NCI-H1417 treated with DMSO at 0.1 percent for 48 hours (cell line): ENCODE data around the gene TBC1D19.

Experiments
- DNase-seq: peaks from one replicate; lab custom pipeline; 2025; lab: John Stamatoyannopoulos, UW

TBC1D19 gene

DNA sequence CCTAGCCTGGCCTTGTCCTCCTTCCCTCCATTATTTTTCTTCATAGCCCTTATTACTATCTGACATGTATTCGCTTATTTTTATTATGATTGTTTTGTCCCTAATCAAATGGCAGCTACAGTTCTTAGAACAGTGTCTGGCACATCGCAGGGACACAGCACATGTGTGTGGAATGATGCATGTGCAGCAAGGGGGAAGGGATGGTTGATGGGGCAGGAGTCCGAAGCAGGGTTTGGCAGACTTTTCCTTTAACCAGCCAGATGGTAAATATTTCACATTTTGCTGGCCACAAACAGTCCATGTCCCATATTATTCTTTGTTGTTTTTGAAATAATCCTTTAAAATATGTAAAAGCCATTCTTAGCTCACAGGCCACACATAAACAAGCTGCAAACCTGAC is 148.5 kb downstream of the TBC1D19 start:
- no peak for DNase-seq

DNA sequence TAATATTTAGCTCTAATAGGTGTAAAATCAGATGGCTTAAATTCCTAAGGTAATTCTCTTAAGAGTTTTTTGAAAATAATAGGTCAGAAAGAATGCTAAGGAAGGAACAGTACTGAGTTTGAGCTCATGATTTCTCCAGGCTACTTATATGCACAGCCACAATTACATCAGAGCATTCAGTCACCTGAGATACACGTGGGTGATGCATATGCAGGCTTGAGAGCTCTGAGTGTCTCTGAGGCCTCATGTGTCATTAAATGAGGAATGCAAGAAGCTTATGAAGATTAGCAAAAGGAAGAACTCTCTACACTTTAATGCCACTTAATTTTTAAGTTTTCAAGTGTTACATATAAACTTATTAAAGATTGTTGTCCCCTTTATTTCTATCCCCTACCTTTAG is 152.7 kb downstream of the TBC1D19 start:
- DNase-seq = no peak

GRCh38 chr4:26737385-26737784 is 153.5 kb downstream of the TBC1D19 start:
- no peak for DNase-seq

DNA sequence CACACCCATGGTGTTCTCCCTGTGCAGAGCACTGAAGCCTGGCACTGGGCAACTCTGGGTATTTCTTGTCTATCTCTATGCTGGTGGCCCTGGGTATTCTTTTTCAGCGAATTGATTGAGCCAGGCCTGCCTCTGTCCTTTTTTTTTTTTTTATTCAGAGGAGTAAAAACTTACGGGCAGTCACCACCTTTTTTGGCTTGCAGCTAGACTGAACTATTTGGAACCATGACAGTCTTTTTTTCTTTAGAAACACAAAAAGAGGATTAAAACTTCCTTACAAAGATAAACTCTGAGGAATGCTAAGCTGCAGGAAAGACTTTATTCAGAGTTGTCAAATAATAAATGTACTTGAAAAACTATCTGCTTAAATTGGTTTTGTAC is 157.6 kb downstream of the TBC1D19 start:
- DNase-seq = no peak

DNA sequence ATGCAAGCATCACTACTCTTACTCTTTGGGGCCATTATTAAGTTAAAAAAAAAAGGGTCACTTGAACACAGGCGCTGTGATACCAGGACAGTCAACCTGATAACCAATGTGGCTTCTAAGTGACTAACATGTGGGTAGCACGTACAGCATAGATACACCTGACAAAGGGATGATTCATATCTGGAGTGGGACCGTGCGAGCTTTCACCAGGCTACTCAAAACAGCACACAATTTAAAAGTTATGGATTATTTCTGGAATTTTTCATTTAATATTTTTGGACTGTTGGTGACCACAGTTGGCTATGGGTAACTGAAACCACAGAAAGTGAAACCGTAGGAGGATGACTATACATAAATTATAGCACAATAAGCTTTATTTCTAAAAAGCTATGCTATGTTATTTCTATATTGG is 162.9 kb downstream of the TBC1D19 start:
- DNase-seq = no peak

GRCh38 chr4:26748811-26749210 is 164.9 kb downstream of the TBC1D19 start:
- no peak for DNase-seq

GRCh38 chr4:26749867-26750266 is 166.0 kb downstream of the TBC1D19 start:
- DNase-seq = no peak

- no peak for DNase-seq
Observed at GRCh38 chr4:26751004-26751403, 167.1 kb downstream of the TBC1D19 start.

DNA sequence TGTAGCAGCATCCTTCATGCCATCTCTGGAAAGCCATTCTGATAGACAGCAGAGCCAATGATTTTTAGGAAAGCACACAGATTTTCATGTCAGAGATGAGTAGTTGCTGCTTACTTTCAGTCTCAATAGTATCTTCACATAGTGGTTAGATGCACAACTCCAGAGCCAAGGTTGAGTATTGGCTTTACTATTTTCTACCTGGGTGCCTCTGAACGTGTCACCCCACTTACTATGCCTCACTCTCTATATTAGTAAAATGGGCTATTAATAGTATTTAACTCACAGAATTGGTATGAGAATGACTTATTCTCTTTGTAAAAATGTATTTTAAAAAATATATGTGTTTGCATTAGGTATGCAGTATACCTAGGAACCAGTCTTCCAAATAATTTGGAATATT is 168.0 kb downstream of the TBC1D19 start:
- no peak for DNase-seq

GRCh38 chr4:26753187-26753586 is 169.3 kb downstream of the TBC1D19 start:
- no peak for DNase-seq

DNA sequence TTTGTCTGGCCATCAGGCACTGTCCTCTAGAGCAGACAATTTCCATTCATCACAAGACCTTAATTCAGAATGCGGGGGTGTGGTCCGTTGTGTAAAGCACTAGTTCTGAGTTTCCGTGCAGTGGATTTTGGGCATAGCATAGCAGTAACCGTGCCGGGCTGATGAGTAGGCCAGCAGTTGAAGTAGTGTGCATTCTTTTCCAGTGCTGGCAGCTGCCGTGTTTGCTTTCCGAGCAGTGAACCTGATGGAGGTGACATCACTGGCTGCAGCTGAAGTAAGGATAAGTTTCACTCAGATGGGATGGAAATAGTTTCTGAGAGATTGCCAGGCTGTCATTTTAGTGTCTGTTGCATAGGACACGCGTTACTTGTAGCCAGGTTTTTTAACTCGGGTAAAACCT is 169.7 kb downstream of the TBC1D19 start:
- DNase-seq = no peak

DNA sequence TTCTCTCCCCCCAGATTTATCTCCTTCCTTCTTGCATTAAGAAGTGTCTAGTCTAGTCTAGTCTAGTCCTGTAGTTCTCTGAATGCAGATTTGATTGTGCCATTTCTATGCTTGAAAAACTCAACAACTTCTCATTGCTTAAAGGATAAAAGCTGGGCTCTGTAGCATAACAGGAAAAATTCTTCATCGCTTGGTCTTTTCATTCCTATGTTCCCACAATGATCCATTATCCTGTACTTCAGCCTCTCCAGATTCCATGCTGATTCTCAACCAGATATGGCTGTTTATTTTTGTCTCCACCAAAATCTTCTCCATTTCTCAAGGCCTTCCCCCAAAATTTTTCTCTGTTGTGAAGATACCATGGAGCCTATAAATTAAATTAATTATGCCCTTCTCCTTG is 173.9 kb downstream of the TBC1D19 start:
- DNase-seq = no peak

DNA sequence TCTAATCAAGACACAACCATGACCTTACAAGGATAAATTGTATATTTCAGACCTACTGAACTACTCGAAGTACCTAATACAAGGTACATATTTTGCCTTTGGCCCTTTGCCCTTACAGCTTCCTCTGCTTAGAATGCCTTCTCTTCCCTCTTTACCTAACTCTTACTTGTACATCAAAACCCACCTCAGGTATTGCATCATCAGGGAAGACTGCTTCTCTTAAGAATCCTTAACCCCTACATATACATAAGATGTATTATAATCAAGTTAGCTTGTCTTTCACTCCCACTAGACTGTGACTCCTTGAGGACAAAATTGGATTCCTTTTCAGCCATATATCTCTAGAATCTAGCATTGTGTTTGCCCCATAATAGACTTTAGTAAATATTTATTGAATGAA is 175.0 kb downstream of the TBC1D19 start:
- DNase-seq = no peak

DNA sequence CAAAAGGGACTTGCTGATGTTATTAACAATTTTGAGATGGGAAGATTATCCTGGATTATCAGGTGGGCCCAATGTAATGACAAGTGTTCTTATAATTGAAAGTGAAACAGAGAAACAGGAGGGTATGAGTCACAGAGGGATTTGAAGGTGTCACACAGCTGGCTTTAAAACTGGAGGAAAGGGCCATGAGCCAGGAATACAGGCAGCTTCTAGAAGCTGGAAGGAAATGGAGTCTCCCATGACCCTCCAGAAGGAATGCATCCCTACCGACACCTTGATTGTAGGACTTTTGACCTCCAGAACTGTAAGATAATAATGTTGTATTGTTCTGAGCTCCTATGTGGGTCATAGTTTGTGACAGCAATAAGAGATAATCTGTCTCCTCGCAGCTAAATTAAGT is 178.8 kb downstream of the TBC1D19 start:
- no peak for DNase-seq

- no peak for DNase-seq
Observed at GRCh38 chr4:26763063-26763462, 179.2 kb downstream of the TBC1D19 start.

DNA sequence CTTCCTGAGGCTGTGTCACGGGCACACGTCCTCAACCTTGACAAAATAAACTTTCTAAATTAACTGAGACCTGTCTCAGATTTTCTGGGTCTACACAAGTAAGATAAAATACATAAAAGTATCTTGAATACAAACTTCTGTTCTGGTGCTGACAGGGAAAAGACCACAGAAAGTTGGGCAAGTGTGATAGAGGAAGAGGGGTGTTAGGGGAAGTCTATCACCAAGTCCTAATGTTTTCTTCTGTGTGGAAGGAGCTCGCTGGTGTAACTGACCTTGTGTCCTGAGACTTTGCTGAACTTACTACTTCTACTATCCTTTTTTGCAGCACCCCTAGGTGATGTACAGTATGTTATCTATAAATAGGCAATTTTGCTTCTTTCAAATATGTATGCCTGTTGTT is 179.8 kb downstream of the TBC1D19 start:
- no peak for DNase-seq

DNA sequence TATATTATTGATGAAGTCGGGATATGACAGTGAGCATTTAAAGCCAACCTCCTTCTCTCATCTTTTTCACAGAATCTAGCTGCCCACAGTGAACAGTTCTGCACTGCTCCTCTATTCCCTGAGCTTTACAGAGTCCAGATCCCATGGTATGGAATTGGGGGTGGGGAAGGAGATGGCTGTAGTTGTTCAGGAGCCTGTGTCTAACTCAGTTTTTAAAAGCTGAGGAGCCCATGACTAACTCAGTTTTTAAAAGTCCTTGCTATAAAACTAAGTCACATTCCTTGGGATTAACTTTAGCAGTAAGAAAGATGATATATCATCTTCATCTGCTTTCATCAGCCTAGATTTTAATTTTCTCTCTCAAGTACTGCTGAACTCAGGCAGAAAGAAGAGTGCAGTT is 180.3 kb downstream of the TBC1D19 start:
- DNase-seq = no peak

GRCh38 chr4:26765515-26765914 is 181.6 kb downstream of the TBC1D19 start:
- DNase-seq = no peak

DNA sequence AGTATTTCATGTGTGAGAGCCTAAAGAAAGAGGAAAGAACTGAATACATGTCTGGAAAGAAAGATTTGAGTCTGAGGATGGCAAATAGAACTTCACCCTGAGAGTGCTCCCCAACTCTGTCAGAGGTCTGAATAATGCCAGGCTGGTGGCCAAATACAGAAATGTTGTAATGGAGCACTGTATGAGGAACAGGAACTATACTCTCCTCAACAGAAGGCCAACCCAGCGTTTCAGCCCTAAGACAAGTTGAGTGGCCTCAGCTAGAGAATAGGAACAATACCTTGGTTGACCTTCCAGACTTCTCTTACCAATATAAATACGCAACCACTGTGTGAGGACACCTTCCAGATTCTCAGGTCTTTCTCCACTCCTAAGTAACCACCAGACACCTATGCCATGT is 182.3 kb downstream of the TBC1D19 start:
- no peak for DNase-seq

- no peak for DNase-seq
Observed at GRCh38 chr4:26772096-26772873, 188.4 kb downstream of the TBC1D19 start.

- DNase-seq = no peak
Observed at GRCh38 chr4:26779224-26779623, 195.3 kb downstream of the TBC1D19 start.

- no peak for DNase-seq
Observed at GRCh38 chr4:26779674-26780073, 195.8 kb downstream of the TBC1D19 start.

- no peak for DNase-seq
Observed at GRCh38 chr4:26780539-26780938, 196.7 kb downstream of the TBC1D19 start.

DNA sequence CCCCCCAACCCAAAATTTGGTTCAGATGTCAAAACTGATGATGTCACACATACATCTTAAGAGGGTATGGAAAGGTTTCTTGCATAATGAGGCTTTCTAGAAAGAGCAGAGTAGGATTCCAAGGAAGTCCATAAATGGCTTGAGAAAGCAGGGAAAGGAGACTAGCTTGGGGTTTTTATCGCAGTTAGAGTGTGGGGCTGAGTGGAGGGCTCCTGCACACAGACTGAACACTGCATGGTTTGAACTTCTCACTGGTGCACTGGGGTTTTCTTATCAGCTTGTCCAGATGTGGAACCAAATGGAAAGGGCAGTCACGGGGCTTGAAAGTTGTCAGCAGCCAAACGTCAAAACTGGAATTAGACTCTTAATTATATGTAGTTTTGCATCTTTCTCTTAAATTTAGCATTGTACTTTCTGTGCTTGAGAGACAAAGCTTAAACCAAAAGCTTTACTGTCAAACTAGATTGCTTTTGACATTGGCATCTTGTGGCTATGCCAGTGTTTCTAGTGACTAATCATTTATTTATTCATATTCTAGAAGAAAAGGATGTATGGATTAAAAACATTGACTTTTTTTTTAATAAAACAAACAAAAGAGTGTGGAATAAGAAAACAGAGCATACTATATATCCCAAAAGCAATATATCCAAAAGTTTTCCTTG is 198.4 kb downstream of the TBC1D19 start:
- DNase-seq = no peak
